AG04449 (cell line): Measurements from ENCODE around the gene OR2AT4.

Source experiments
- CTCF ChIA-PET: fragments of 350-600 bp; formaldehyde crosslinking; extraction: SDS; loops from one replicate; lab custom pipeline; 2021; ENCODE audit warnings: antibody characterized with exemption; lab: Yijun Ruan, JAX
- POLR2A ChIA-PET: fragments of 400-600, 350-600 bp; formaldehyde crosslinking; extraction: SDS; loops from one replicate; lab custom pipeline; 2020; ENCODE audit warnings: antibody characterized with exemption, inconsistent platforms; lab: Yijun Ruan, JAX
- DNase-seq: peaks from one replicate; pipeline ENCODE4 v3.0.0-alpha.2; 2010; ENCODE audit warnings: low read depth, low spot score
- H3K4me3 ChIP-seq: 2 replicates; pipeline ENCODE4 v1.5.1; 2011; ENCODE audit warnings: low read depth, mild to moderate bottlenecking, control low read depth, low read length
- CTCF ChIP-seq: IDR thresholded peaks from one replicate; pipeline ENCODE4 v1.5.1; 2011; ENCODE audit warnings: mild to moderate bottlenecking, moderate library complexity, low read length, control low read depth, inconsistent platforms; ENCODE audit not compliant: insufficient read depth; ENCODE audit errors: missing control alignments

The OR2AT4 gene

GRCh38 chr11:75041263-75041662 lies 55.4 kb downstream of the OR2AT4 start:
- H3K4me3 ChIP-seq, result no peak overlapping the region
- no peak for TF ChIP-seq CTCF
- CTCF ChIA-PET, result interaction anchor here (1.8 kb wide), 1 partner anchor 10 kb away, joined by 5 read pairs; no protein-coding TSS in a partner anchor
- DNase-seq, result no peak
- POLR2A ChIA-PET, result no interaction called here

GRCh38 chr11:75040167-75040770 lies 56.4 kb downstream of the OR2AT4 start:
- H3K4me3 ChIP-seq, result no peak overlapping the region
- CTCF ChIA-PET, result interaction anchor here (1.0 kb wide), 1 partner anchor 9 kb away, joined by 4 read pairs; no protein-coding TSS in a partner anchor
- TF ChIP-seq CTCF, result no peak
- POLR2A ChIA-PET, result no interaction called here
- DNase-seq, result no peak

DNA sequence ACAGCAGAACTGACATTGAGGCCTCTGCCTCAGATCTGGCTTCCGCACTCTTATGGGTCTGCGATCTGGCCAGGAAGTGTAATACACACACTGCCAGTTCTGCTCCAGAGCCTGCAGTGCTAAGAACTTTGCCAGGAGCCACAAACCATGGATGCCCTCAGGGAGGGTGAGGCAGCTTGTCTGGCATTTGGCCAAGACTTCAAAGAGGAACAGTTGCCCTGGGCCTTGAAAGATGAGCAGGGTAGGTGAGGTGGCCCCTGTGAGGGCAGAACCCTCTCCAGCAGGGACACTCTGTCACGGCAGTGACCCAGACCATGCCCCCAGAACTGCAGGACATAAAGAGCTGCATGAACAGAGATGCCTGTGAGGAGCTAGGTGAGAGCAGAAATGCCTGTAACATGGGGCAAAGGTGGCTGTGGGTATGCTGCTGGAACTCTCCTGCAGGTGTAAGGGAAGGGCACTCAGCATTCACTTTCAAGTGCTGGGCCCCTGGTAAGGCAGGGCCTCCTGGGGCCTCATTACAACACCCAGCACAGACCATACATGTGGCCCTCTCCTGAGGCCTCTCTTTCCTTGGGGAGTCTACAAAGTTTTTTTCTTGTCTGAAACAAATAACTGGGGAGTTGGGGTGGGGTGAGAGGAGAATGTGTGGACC lies 60.6 kb downstream of the OR2AT4 start:
- no peak for TF ChIP-seq CTCF
- no peak overlapping the region for H3K4me3 ChIP-seq
- CTCF ChIA-PET, result interaction anchor here (0.8 to 18.2 kb wide), 7 partner anchors 8 to 209 kb away, joined by 3 to 416 read pairs (median 5); partner anchors contain the start of gene TPBGL
- POLR2A ChIA-PET, result no interaction called here
- DNase-seq, result no peak

- H3K4me3 ChIP-seq, result no peak overlapping the region
- CTCF ChIA-PET, result interaction anchor here (0.8 to 18.2 kb wide), 10 partner anchors 8 to 210 kb away, joined by 3 to 416 read pairs (median 4); partner anchors contain the start of gene TPBGL
- TF ChIP-seq CTCF, result no peak
- POLR2A ChIA-PET, result no interaction called here
- DNase-seq, result no peak
Measured at GRCh38 chr11:75035256-75035655, 61.4 kb downstream of the OR2AT4 start.

GRCh38 chr11:75033916-75034315 lies 62.8 kb downstream of the OR2AT4 start:
- CTCF ChIA-PET, result interaction anchor here (0.9 to 18.2 kb wide), 10 partner anchors 12 to 247 kb away, joined by 4 to 416 read pairs (median 33); partner anchors contain the start of gene TPBGL
- POLR2A ChIA-PET, result no interaction called here
- DNase-seq, result no peak
- H3K4me3 ChIP-seq, result no peak overlapping the region
- TF ChIP-seq CTCF, result no peak

- no peak overlapping the region for H3K4me3 ChIP-seq
- POLR2A ChIA-PET, result no interaction called here
- DNase-seq, result no peak
- TF ChIP-seq CTCF, result no peak
- CTCF ChIA-PET, result interaction anchor here (0.7 to 18.2 kb wide), 24 partner anchors 10 to 331 kb away, joined by 3 to 416 read pairs (median 8); partner anchors contain the start of gene TPBGL
Measured at GRCh38 chr11:75032550-75032935, 64.1 kb downstream of the OR2AT4 start.
